ENCODE results near the gene EME1.
"Not testable (repeated sequence)": the region's sequence is repeated elsewhere in the genome, so short reads cannot be mapped to it uniquely, and the experiment has no call there.

EME1 gene

GRCh38 chr17:50419577-50419976 is 46.5 kb downstream of the EME1 start:
- H3K9me3 ChIP-seq (ENCODE audit: control insufficient read depth, low read length); H3K36me3 ChIP-seq (ENCODE audit: control insufficient read depth, insufficient read depth, low read length); H3K4me1 ChIP-seq (ENCODE audit: control insufficient read depth, insufficient read depth, low read length); H3K27ac ChIP-seq (ENCODE audit: insufficient read depth, low read depth, low read length, poor library complexity, severe bottlenecking); H3K27me3 ChIP-seq (ENCODE audit: control insufficient read depth, insufficient read depth, low read length, poor library complexity, severe bottlenecking); H3K4me3 ChIP-seq (ENCODE audit: insufficient read depth, low read depth, low read length): not testable (repeated sequence)
- 94 to 96% methylated on average over 10 of the region's 10 CpGs for WGBS, 2 experiments

DNA sequence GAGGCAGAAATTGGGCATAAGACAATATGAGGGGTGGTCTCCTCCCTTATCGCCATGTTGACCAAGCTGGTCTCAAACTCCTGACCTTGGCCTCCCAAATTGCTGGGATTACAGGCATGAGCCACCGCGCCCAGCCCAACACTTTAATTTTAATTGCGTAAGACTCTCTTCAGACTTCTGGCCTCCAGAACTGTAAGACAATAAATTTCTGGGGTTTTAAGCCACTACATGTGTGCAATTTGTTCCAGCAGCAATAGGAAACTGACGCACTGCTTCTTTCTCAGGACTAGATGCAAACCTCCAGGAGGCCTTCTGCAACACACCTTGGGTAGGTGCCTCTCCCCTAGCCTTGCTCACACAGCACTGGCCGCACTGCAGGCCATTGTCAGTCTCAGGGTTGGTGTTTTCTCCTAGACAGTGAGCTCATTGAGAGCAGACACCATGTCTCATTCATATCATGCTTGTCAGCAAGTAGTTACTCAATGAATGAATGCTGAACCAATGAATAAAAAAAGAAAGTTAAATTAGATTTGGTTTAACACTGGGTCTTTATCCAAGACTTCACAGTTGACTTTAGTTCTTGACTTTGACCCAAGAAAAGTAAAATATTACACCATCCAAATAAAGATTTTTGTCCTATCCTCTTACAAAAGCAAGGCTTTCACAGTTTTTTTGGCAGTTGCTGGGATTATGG is 47.5 kb downstream of the EME1 start:
- no peaks in the 10 kb centered on the region for H3K9me3 ChIP-seq (ENCODE audit: control insufficient read depth, low read length)
- no peaks in the 10 kb centered on the region for H3K36me3 ChIP-seq (ENCODE audit: control insufficient read depth, insufficient read depth, low read length)
- H3K27ac ChIP-seq (ENCODE audit: insufficient read depth, low read depth, low read length, poor library complexity, severe bottlenecking) = no peak overlapping the region
- H3K4me3 ChIP-seq (ENCODE audit: insufficient read depth, low read depth, low read length) = no peak overlapping the region
- WGBS, 2 experiments = 93 to 94% methylated on average over 6 of the region's 6 CpGs
- peaks cover 4% of the 10 kb centered on the region for H3K27me3 ChIP-seq (ENCODE audit: control insufficient read depth, insufficient read depth, low read length, poor library complexity, severe bottlenecking)
- no peaks in the 10 kb centered on the region for H3K4me1 ChIP-seq (ENCODE audit: control insufficient read depth, insufficient read depth, low read length)

GRCh38 chr17:50421308-50422051 is 48.5 kb downstream of the EME1 start:
- WGBS, 2 experiments = 82 to 89% methylated on average over 3 of the region's 3 CpGs
- H3K4me1 ChIP-seq (ENCODE audit: control insufficient read depth, insufficient read depth, low read length) = peaks cover under 1% of the 10 kb centered on the region
- H3K4me3 ChIP-seq (ENCODE audit: insufficient read depth, low read depth, low read length) = no peak overlapping the region
- no peaks in the 10 kb centered on the region for H3K9me3 ChIP-seq (ENCODE audit: control insufficient read depth, low read length)
- peaks cover 4% of the 10 kb centered on the region for H3K27me3 ChIP-seq (ENCODE audit: control insufficient read depth, insufficient read depth, low read length, poor library complexity, severe bottlenecking)
- H3K27ac ChIP-seq (ENCODE audit: insufficient read depth, low read depth, low read length, poor library complexity, severe bottlenecking) = no peak overlapping the region
- no peaks in the 10 kb centered on the region for H3K36me3 ChIP-seq (ENCODE audit: control insufficient read depth, insufficient read depth, low read length)

- H3K4me3 ChIP-seq (ENCODE audit: insufficient read depth, low read depth, low read length) = no peak overlapping the region
- H3K9me3 ChIP-seq (ENCODE audit: control insufficient read depth, low read length) = no peaks in the 10 kb centered on the region
- H3K27me3 ChIP-seq (ENCODE audit: control insufficient read depth, insufficient read depth, low read length, poor library complexity, severe bottlenecking) = peaks cover 4% of the 10 kb centered on the region
- no peak overlapping the region for H3K27ac ChIP-seq (ENCODE audit: insufficient read depth, low read depth, low read length, poor library complexity, severe bottlenecking)
- H3K4me1 ChIP-seq (ENCODE audit: control insufficient read depth, insufficient read depth, low read length) = peaks cover 11% of the 10 kb centered on the region
- no peaks in the 10 kb centered on the region for H3K36me3 ChIP-seq (ENCODE audit: control insufficient read depth, insufficient read depth, low read length)
- WGBS, 2 experiments = 88 to 94% methylated on average over 2 of the region's 2 CpGs
Observed at GRCh38 chr17:50422738-50423137, 49.7 kb downstream of the EME1 start.

GRCh38 chr17:50423553-50424159 is 50.6 kb downstream of the EME1 start:
- H3K36me3 ChIP-seq (ENCODE audit: control insufficient read depth, insufficient read depth, low read length) = no peaks in the 10 kb centered on the region
- H3K4me3 ChIP-seq (ENCODE audit: insufficient read depth, low read depth, low read length) = no peak overlapping the region
- H3K27me3 ChIP-seq (ENCODE audit: control insufficient read depth, insufficient read depth, low read length, poor library complexity, severe bottlenecking) = peaks cover 4% of the 10 kb centered on the region
- 79 to 81% methylated on average over 6 of the region's 6 CpGs for WGBS, 2 experiments
- H3K27ac ChIP-seq (ENCODE audit: insufficient read depth, low read depth, low read length, poor library complexity, severe bottlenecking) = no peak overlapping the region
- peaks cover 11% of the 10 kb centered on the region for H3K4me1 ChIP-seq (ENCODE audit: control insufficient read depth, insufficient read depth, low read length)
- H3K9me3 ChIP-seq (ENCODE audit: control insufficient read depth, low read length) = no peaks in the 10 kb centered on the region

DNA sequence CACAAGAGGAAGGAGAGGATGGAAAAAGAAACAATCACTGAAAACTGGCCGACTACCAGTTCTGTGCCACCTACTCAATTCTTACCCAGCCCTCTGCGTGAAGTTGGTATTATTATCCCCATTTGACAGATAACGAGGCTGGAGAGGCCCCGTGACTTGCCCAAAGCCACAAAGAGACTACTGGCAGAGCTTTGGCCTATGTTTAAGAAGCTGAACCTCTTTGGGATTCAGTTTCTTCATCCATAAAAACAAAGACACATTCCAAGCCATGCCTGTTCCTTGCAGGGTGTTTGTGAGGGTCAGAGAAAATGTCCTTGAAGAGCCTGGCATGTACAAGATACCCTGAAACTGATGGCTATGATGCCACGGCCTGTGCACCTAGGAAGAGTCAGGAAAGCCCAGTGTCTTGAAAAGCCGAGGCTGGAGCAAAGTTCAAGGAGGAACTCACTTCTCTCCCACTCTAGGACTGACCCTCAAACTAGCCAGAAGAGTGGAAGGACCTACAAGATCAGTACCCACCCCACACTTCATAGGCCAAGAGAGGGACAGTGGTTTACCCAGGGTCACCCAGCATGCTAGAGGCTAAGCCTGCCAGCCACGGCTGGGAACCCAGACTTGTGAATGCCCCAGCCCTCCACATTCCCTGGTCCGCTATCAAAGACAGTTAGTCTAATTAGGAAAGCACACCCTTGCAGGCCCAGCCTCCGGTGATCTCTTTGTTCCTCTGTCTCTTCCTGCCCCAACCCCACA is 51.4 kb downstream of the EME1 start:
- Histone ChIP-seq H3K36me3 (ENCODE audit: control insufficient read depth, insufficient read depth, low read length) (no peaks in the 10 kb centered on the region), H3K4me3 (ENCODE audit: insufficient read depth, low read depth, low read length) (no peak overlapping the region), H3K27ac (ENCODE audit: insufficient read depth, low read depth, low read length, poor library complexity, severe bottlenecking) (no peak overlapping the region), H3K27me3 (ENCODE audit: control insufficient read depth, insufficient read depth, low read length, poor library complexity, severe bottlenecking) (peaks cover 4% of the 10 kb centered on the region), H3K9me3 (ENCODE audit: control insufficient read depth, low read length) (no peaks in the 10 kb centered on the region), H3K4me1 (ENCODE audit: control insufficient read depth, insufficient read depth, low read length) (peaks cover 11% of the 10 kb centered on the region)
- 86 to 90% methylated on average over 9 of the region's 9 CpGs for WGBS, 2 experiments

- H3K4me1 ChIP-seq (ENCODE audit: control insufficient read depth, insufficient read depth, low read length) = peaks cover 11% of the 10 kb centered on the region
Observed at GRCh38 chr17:50424996-50425681, 52.1 kb downstream of the EME1 start.

GRCh38 chr17:50425682-50426471 is 52.8 kb downstream of the EME1 start, which contains the start of gene ACSF2:
Gene ACSF2, plus strand, starts transcription at chr17:50426218. Its CDS starts 44 bp downstream, at chr17:50426262.
- peak within 1 kb of the TSS; percentile 28 for H3K27ac ChIP-seq (ENCODE audit: insufficient read depth, low read depth, low read length, poor library complexity, severe bottlenecking)
- peaks cover 4% of the 10 kb centered on the region for H3K27me3 ChIP-seq (ENCODE audit: control insufficient read depth, insufficient read depth, low read length, poor library complexity, severe bottlenecking)
- peaks cover 11% of the 10 kb centered on the region for H3K4me1 ChIP-seq (ENCODE audit: control insufficient read depth, insufficient read depth, low read length)
- 4 to 5% methylated on average over 70 of the region's 70 CpGs for WGBS, 2 experiments
- no peaks in the 10 kb centered on the region for H3K36me3 ChIP-seq (ENCODE audit: control insufficient read depth, insufficient read depth, low read length)
- H3K9me3 ChIP-seq (ENCODE audit: control insufficient read depth, low read length) = no peaks in the 10 kb centered on the region
- peak within 1 kb of the TSS; percentile 68 for H3K4me3 ChIP-seq (ENCODE audit: insufficient read depth, low read depth, low read length)

More at GRCh38 chr17:50424996-50425681, 52.1 kb downstream of the EME1 start:
- WGBS, 2 experiments = 91 to 92% methylated on average over 8 of the region's 8 CpGs
- Histone ChIP-seq H3K36me3 (ENCODE audit: control insufficient read depth, insufficient read depth, low read length) (no peaks in the 10 kb centered on the region), H3K27ac (ENCODE audit: insufficient read depth, low read depth, low read length, poor library complexity, severe bottlenecking) (no peak overlapping the region), H3K9me3 (ENCODE audit: control insufficient read depth, low read length) (no peaks in the 10 kb centered on the region), H3K4me3 (ENCODE audit: insufficient read depth, low read depth, low read length) (peak overlapping the region; percentile 68), H3K27me3 (ENCODE audit: control insufficient read depth, insufficient read depth, low read length, poor library complexity, severe bottlenecking) (peaks cover 4% of the 10 kb centered on the region)

DNA sequence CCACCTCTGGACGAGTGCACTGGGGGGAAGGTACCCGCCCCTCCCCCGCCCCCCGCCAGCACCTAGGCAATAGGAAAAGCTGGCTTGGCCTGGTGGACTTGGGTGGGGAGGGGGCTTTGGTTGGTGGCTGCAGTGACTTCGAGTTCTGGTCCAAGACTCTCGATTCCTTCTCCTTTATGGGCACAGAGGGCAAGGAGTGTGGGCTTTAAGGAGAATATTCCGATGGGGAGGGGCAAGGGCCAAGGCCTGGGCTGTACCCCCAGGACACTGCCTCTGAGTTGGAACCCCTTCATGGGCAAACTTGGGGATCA is 53.4 kb downstream of the EME1 start:
- no peaks in the 10 kb centered on the region for H3K9me3 ChIP-seq (ENCODE audit: control insufficient read depth, low read length)
- no peaks in the 10 kb centered on the region for H3K36me3 ChIP-seq (ENCODE audit: control insufficient read depth, insufficient read depth, low read length)
- 3 to 4% methylated on average over 7 of the region's 7 CpGs for WGBS, 2 experiments
- H3K4me1 ChIP-seq (ENCODE audit: control insufficient read depth, insufficient read depth, low read length) = peaks cover 11% of the 10 kb centered on the region
- peak overlapping the region; percentile 28 for H3K27ac ChIP-seq (ENCODE audit: insufficient read depth, low read depth, low read length, poor library complexity, severe bottlenecking)
- peak overlapping the region; percentile 68 for H3K4me3 ChIP-seq (ENCODE audit: insufficient read depth, low read depth, low read length)
- H3K27me3 ChIP-seq (ENCODE audit: control insufficient read depth, insufficient read depth, low read length, poor library complexity, severe bottlenecking) = peaks cover 4% of the 10 kb centered on the region

All from ectodermal cell (in vitro differentiated cells).